ENCODE results near the gene EVPLL.
"Not testable (repeated sequence)": the region's sequence is repeated elsewhere in the genome, so short reads cannot be mapped to it uniquely, and the experiment has no call there.

EVPLL gene

GRCh38 chr17:18426639-18427038 is 49.1 kb downstream of the EVPLL start:
- DNase-seq, result not testable (repeated sequence)

GRCh38 chr17:18432206-18432605 is 54.6 kb downstream of the EVPLL start:
- not testable (repeated sequence) for DNase-seq
